Calu3 (cell line): ENCODE results near the gene ZNF624. TPM values are rescaled to one million over a fixed set of nuclear protein-coding genes. Genes with fewer than 3 reads are reported as not detected.

Experiments used
- BruUV-seq: library from RNA; stranded (reverse); fragments of 400-500 nt; replicated peaks from 2 replicates; lab custom pipeline; 2021; lab: Mats Ljungman, UMichigan
- CTCF ChIA-PET: fragments of 300-600 bp; sonication (Branson Sonifier 250); formaldehyde crosslinking; loops from one replicate; lab custom pipeline; 2022; ENCODE audit warnings: antibody characterized with exemption; lab: Charles Lee
- DNase-seq: peaks from one replicate; pipeline ENCODE4 v3.0.0; 2022
- H3K27ac Mint-ChIP-seq: one replicate; pipeline ENCODE4 v1.8.0; 2022; ENCODE audit warnings: mixed read lengths; ENCODE audit not compliant: unreplicated experiment
- H3K27me3 Mint-ChIP-seq: one replicate; pipeline ENCODE4 v1.8.0; 2022; ENCODE audit warnings: mixed read lengths; ENCODE audit not compliant: unreplicated experiment
- H3K36me3 Mint-ChIP-seq: one replicate; pipeline ENCODE4 v1.8.0; 2022; ENCODE audit warnings: mild to moderate bottlenecking, moderate library complexity, mixed read lengths; ENCODE audit not compliant: insufficient read depth, unreplicated experiment
- H3K4me1 Mint-ChIP-seq: one replicate; pipeline ENCODE4 v1.8.0; 2022; ENCODE audit warnings: mild to moderate bottlenecking, low read depth, mixed read lengths; ENCODE audit not compliant: unreplicated experiment
- H3K4me3 Mint-ChIP-seq: one replicate; pipeline ENCODE4 v1.8.0; 2022; ENCODE audit warnings: mild to moderate bottlenecking, low read depth, moderate library complexity, mixed read lengths; ENCODE audit not compliant: unreplicated experiment
- H3K9me3 Mint-ChIP-seq: one replicate; pipeline ENCODE4 v1.8.0; 2022; ENCODE audit warnings: low read depth, mixed read lengths; ENCODE audit not compliant: unreplicated experiment
- intact Hi-C: fragments of 100-400 bp; cut with micrococcal nuclease; formaldehyde crosslinking; loops from one replicate; pipeline ENCODE4 v1.10.0; 2022; ENCODE audit not compliant: unreplicated experiment
- total RNA-seq: library from RNA; stranded (reverse); gene quantifications from 2 replicates; pipeline ENCODE4 v1.2.3, GENCODE V29; 2022
- TF ChIP-seq, protein P1 (sequence below): fragments of 200-600 bp; IDR thresholded peaks from one replicate; pipeline ENCODE4 v1.8.0; 2022; ENCODE audit warnings: antibody characterized with exemption; ENCODE audit not compliant: unreplicated experiment

ZNF624 gene
- total RNA-seq, 1 experiment from 2014 or later, result 2.3 TPM

DNA sequence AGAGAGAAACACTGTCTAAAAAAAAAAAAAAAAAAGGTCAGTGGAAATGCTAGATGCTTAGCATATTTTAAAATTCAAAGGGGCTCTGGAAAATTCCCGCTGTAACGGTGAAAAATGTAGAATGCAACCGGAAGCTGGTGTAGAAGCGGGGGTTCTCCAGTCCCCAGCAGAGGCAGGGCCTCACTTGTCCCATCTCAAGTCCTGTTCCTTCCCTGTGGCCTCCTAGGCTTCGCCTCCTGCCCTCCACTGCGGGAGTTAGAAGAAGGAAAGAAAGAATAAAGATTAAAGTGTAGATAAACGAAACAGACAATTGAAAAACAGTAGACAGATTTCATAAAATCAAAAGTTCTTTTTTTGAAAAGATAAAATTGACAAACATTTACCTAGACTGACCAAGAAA lies 69.9 kb downstream of the ZNF624 start:
- no TSS peak for BruUV-seq
- Mint-ChIP-seq H3K27ac (peak overlapping the region; percentile 27), H3K9me3 (no peaks in the 10 kb centered on the region), H3K27me3 (no peaks in the 10 kb centered on the region), H3K4me1 (no peaks in the 10 kb centered on the region), H3K4me3 (peak overlapping the region; percentile 69), H3K36me3 (peaks cover under 1% of the 10 kb centered on the region)
- DNase-seq, result no peak
- intact Hi-C loops, result no loop called here
- CTCF ChIA-PET, result interaction anchor here (0.6 kb wide), 1 partner anchor 408 kb away, joined by 3 read pairs; no protein-coding TSS in a partner anchor
- TF ChIP-seq, protein P1, sequence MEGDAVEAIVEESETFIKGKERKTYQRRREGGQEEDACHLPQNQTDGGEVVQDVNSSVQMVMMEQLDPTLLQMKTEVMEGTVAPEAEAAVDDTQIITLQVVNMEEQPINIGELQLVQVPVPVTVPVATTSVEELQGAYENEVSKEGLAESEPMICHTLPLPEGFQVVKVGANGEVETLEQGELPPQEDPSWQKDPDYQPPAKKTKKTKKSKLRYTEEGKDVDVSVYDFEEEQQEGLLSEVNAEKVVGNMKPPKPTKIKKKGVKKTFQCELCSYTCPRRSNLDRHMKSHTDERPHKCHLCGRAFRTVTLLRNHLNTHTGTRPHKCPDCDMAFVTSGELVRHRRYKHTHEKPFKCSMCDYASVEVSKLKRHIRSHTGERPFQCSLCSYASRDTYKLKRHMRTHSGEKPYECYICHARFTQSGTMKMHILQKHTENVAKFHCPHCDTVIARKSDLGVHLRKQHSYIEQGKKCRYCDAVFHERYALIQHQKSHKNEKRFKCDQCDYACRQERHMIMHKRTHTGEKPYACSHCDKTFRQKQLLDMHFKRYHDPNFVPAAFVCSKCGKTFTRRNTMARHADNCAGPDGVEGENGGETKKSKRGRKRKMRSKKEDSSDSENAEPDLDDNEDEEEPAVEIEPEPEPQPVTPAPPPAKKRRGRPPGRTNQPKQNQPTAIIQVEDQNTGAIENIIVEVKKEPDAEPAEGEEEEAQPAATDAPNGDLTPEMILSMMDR, result no peak

DNA sequence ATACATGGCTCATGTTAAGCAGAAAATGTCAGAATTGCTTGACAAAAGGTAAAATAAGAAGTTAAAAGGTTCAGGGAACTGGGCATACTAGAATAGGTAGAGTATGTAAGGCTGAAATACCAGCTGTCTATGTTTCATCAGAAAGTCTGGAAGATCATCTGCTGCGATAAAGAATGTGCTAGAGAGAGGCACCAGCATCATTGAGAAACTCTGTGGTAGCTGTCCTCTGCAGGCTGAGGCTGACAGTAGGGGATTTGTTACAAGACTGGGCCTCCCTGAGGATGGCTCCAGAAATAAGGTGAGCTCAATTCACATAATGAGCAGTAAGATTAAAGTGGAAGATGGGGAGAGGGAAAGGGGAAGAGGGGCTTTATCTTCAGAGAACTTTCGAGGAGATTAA lies 80.2 kb downstream of the ZNF624 start:
- H3K27ac Mint-ChIP-seq, result no peak overlapping the region
- no peak overlapping the region for H3K4me3 Mint-ChIP-seq
- intact Hi-C loops, result no loop called here
- DNase-seq, result no peak
- H3K4me1 Mint-ChIP-seq, result no peaks in the 10 kb centered on the region
- H3K9me3 Mint-ChIP-seq, result peaks cover 6% of the 10 kb centered on the region
- no TSS peak for BruUV-seq
- TF ChIP-seq, protein P1, result no peak
- H3K36me3 Mint-ChIP-seq, result no peaks in the 10 kb centered on the region
- CTCF ChIA-PET, result no interaction called here
- no peaks in the 10 kb centered on the region for H3K27me3 Mint-ChIP-seq

Other genes with a start within 250 kb of the ZNF624 start
- gene TRPV2, start 238.3 kb downstream of the ZNF624 start, total RNA-seq, result 0.87 and 1.0 TPM in 2 replicates
- gene LRRC75A, start 161.7 kb downstream of the ZNF624 start, total RNA-seq, result 3.0 and 3.3 TPM in 2 replicates
- gene ZNF287, start 84.6 kb downstream of the ZNF624 start, total RNA-seq, result not detected in 2 replicates
- 15.9 and 16.8 TPM in 2 replicates for gene CCDC144A, start 36.4 kb upstream of the ZNF624 start, total RNA-seq